ENCODE data around the gene DIP2B. TPM values are rescaled to one million over a fixed set of nuclear protein-coding genes. Genes with fewer than 3 reads are reported as not detected.

The DIP2B gene
- total RNA-seq, 1 experiment from 2014 or later, result 26.1 TPM

DNA sequence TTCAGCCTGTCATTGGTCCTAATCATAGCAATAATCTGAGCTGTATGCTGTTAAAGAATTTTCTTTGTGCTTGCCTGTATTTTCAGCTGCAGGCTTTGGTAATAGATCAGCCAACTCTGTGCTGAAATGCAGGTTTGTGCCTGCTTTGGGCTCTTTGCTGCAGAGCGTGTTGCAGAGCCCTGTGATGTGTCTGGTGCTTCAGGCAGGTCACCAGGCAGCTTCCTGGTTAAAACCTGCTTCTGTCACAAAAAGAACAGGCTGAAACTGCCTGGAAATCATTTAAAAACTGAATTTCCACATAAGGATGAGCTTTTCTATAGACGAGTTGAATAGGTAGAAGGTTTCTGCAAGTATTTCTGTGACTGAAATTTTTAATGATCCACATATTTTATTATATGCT lies 3.1 kb downstream of the DIP2B start:
- no peak overlapping the region for H3K27ac Mint-ChIP-seq
- H3K27me3 Mint-ChIP-seq (ENCODE audit: low read depth), result no peaks in the 10 kb centered on the region
- H3K4me1 Mint-ChIP-seq, result peaks cover 31% of the 10 kb centered on the region
- no peak overlapping the region for H3K4me3 Mint-ChIP-seq
- H3K36me3 Mint-ChIP-seq, result no peaks in the 10 kb centered on the region
- CTCF ChIA-PET, result interaction anchor here (1.0 to 3.5 kb wide), 3 partner anchors 93 to 257 kb away, joined by 3 to 17 read pairs (median 4); no protein-coding TSS in a partner anchor
- no peak for DNase-seq (ENCODE audit: low spot score)
- ATAC-seq, result no peak
- POLR2A ChIA-PET, result interaction anchor here (0.6 to 1.3 kb wide), 3 partner anchors 10 to 92 kb away, joined by 3 to 6 read pairs (median 4); no protein-coding TSS in a partner anchor
- H3K9me3 Mint-ChIP-seq, result no peaks in the 10 kb centered on the region
- TF ChIP-seq, protein P1, sequence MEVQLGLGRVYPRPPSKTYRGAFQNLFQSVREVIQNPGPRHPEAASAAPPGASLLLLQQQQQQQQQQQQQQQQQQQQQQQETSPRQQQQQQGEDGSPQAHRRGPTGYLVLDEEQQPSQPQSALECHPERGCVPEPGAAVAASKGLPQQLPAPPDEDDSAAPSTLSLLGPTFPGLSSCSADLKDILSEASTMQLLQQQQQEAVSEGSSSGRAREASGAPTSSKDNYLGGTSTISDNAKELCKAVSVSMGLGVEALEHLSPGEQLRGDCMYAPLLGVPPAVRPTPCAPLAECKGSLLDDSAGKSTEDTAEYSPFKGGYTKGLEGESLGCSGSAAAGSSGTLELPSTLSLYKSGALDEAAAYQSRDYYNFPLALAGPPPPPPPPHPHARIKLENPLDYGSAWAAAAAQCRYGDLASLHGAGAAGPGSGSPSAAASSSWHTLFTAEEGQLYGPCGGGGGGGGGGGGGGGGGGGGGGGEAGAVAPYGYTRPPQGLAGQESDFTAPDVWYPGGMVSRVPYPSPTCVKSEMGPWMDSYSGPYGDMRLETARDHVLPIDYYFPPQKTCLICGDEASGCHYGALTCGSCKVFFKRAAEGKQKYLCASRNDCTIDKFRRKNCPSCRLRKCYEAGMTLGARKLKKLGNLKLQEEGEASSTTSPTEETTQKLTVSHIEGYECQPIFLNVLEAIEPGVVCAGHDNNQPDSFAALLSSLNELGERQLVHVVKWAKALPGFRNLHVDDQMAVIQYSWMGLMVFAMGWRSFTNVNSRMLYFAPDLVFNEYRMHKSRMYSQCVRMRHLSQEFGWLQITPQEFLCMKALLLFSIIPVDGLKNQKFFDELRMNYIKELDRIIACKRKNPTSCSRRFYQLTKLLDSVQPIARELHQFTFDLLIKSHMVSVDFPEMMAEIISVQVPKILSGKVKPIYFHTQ (CRISPR knock-in tag; IDR thresholded peaks at IDR 0.05), result no peak
- TF ChIP-seq, protein P2, sequence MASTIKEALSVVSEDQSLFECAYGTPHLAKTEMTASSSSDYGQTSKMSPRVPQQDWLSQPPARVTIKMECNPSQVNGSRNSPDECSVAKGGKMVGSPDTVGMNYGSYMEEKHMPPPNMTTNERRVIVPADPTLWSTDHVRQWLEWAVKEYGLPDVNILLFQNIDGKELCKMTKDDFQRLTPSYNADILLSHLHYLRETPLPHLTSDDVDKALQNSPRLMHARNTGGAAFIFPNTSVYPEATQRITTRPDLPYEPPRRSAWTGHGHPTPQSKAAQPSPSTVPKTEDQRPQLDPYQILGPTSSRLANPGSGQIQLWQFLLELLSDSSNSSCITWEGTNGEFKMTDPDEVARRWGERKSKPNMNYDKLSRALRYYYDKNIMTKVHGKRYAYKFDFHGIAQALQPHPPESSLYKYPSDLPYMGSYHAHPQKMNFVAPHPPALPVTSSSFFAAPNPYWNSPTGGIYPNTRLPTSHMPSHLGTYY (CRISPR knock-in tag; IDR thresholded peaks at IDR 0.05), result no peak
- TF ChIP-seq OVOL2 (CRISPR knock-in tag; IDR thresholded peaks at IDR 0.05; ENCODE audit: borderline replicate concordance) (no peak), CBFB (CRISPR knock-in tag; IDR thresholded peaks at IDR 0.05; ENCODE audit: low read depth) (no peak), ELF4 (CRISPR knock-in tag; IDR thresholded peaks at IDR 0.05; ENCODE audit: low read depth) (no peak), ZNF671 (CRISPR knock-in tag; IDR thresholded peaks at IDR 0.05) (no peak), ZNF138 (CRISPR knock-in tag; conservative IDR thresholded peaks at IDR 0.05) (no peak), FOXP1 (CRISPR knock-in tag; IDR thresholded peaks at IDR 0.05; ENCODE audit: borderline replicate concordance) (no peak), NFE2L1 (CRISPR knock-in tag; IDR thresholded peaks at IDR 0.05) (no peak), ZNF219 (CRISPR knock-in tag; IDR thresholded peaks at IDR 0.05; ENCODE audit: borderline replicate concordance) (no peak), FOXJ3 (CRISPR knock-in tag; IDR thresholded peaks at IDR 0.05; ENCODE audit: borderline replicate concordance) (no peak)
- TF ChIP-seq, protein P3, sequence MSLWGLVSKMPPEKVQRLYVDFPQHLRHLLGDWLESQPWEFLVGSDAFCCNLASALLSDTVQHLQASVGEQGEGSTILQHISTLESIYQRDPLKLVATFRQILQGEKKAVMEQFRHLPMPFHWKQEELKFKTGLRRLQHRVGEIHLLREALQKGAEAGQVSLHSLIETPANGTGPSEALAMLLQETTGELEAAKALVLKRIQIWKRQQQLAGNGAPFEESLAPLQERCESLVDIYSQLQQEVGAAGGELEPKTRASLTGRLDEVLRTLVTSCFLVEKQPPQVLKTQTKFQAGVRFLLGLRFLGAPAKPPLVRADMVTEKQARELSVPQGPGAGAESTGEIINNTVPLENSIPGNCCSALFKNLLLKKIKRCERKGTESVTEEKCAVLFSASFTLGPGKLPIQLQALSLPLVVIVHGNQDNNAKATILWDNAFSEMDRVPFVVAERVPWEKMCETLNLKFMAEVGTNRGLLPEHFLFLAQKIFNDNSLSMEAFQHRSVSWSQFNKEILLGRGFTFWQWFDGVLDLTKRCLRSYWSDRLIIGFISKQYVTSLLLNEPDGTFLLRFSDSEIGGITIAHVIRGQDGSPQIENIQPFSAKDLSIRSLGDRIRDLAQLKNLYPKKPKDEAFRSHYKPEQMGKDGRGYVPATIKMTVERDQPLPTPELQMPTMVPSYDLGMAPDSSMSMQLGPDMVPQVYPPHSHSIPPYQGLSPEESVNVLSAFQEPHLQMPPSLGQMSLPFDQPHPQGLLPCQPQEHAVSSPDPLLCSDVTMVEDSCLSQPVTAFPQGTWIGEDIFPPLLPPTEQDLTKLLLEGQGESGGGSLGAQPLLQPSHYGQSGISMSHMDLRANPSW (CRISPR knock-in tag; conservative IDR thresholded peaks at IDR 0.05; ENCODE audit: low read depth), result no peak
- TF ChIP-seq, protein P4, sequence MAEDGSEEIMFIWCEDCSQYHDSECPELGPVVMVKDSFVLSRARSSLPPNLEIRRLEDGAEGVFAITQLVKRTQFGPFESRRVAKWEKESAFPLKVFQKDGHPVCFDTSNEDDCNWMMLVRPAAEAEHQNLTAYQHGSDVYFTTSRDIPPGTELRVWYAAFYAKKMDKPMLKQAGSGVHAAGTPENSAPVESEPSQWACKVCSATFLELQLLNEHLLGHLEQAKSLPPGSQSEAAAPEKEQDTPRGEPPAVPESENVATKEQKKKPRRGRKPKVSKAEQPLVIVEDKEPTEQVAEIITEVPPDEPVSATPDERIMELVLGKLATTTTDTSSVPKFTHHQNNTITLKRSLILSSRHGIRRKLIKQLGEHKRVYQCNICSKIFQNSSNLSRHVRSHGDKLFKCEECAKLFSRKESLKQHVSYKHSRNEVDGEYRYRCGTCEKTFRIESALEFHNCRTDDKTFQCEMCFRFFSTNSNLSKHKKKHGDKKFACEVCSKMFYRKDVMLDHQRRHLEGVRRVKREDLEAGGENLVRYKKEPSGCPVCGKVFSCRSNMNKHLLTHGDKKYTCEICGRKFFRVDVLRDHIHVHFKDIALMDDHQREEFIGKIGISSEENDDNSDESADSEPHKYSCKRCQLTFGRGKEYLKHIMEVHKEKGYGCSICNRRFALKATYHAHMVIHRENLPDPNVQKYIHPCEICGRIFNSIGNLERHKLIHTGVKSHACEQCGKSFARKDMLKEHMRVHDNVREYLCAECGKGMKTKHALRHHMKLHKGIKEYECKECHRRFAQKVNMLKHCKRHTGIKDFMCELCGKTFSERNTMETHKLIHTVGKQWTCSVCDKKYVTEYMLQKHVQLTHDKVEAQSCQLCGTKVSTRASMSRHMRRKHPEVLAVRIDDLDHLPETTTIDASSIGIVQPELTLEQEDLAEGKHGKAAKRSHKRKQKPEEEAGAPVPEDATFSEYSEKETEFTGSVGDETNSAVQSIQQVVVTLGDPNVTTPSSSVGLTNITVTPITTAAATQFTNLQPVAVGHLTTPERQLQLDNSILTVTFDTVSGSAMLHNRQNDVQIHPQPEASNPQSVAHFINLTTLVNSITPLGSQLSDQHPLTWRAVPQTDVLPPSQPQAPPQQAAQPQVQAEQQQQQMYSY (CRISPR knock-in tag; IDR thresholded peaks at IDR 0.05), result no peak
- TF ChIP-seq, protein P5, sequence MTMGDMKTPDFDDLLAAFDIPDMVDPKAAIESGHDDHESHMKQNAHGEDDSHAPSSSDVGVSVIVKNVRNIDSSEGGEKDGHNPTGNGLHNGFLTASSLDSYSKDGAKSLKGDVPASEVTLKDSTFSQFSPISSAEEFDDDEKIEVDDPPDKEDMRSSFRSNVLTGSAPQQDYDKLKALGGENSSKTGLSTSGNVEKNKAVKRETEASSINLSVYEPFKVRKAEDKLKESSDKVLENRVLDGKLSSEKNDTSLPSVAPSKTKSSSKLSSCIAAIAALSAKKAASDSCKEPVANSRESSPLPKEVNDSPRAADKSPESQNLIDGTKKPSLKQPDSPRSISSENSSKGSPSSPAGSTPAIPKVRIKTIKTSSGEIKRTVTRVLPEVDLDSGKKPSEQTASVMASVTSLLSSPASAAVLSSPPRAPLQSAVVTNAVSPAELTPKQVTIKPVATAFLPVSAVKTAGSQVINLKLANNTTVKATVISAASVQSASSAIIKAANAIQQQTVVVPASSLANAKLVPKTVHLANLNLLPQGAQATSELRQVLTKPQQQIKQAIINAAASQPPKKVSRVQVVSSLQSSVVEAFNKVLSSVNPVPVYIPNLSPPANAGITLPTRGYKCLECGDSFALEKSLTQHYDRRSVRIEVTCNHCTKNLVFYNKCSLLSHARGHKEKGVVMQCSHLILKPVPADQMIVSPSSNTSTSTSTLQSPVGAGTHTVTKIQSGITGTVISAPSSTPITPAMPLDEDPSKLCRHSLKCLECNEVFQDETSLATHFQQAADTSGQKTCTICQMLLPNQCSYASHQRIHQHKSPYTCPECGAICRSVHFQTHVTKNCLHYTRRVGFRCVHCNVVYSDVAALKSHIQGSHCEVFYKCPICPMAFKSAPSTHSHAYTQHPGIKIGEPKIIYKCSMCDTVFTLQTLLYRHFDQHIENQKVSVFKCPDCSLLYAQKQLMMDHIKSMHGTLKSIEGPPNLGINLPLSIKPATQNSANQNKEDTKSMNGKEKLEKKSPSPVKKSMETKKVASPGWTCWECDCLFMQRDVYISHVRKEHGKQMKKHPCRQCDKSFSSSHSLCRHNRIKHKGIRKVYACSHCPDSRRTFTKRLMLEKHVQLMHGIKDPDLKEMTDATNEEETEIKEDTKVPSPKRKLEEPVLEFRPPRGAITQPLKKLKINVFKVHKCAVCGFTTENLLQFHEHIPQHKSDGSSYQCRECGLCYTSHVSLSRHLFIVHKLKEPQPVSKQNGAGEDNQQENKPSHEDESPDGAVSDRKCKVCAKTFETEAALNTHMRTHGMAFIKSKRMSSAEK (CRISPR knock-in tag; IDR thresholded peaks at IDR 0.05; ENCODE audit: borderline replicate concordance), result no peak
- TF ChIP-seq, protein P6, sequence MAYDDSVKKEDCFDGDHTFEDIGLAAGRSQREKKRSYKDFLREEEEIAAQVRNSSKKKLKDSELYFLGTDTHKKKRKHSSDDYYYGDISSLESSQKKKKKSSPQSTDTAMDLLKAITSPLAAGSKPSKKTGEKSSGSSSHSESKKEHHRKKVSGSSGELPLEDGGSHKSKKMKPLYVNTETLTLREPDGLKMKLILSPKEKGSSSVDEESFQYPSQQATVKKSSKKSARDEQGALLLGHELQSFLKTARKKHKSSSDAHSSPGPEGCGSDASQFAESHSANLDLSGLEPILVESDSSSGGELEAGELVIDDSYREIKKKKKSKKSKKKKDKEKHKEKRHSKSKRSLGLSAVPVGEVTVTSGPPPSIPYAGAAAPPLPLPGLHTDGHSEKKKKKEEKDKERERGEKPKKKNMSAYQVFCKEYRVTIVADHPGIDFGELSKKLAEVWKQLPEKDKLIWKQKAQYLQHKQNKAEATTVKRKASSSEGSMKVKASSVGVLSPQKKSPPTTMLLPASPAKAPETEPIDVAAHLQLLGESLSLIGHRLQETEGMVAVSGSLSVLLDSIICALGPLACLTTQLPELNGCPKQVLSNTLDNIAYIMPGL (CRISPR knock-in tag; IDR thresholded peaks at IDR 0.05), result no peak
- TF ChIP-seq, protein P7, sequence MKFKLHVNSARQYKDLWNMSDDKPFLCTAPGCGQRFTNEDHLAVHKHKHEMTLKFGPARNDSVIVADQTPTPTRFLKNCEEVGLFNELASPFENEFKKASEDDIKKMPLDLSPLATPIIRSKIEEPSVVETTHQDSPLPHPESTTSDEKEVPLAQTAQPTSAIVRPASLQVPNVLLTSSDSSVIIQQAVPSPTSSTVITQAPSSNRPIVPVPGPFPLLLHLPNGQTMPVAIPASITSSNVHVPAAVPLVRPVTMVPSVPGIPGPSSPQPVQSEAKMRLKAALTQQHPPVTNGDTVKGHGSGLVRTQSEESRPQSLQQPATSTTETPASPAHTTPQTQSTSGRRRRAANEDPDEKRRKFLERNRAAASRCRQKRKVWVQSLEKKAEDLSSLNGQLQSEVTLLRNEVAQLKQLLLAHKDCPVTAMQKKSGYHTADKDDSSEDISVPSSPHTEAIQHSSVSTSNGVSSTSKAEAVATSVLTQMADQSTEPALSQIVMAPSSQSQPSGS (CRISPR knock-in tag; IDR thresholded peaks at IDR 0.05; ENCODE audit: borderline replicate concordance, low read depth), result no peak
- TF ChIP-seq, protein P8, sequence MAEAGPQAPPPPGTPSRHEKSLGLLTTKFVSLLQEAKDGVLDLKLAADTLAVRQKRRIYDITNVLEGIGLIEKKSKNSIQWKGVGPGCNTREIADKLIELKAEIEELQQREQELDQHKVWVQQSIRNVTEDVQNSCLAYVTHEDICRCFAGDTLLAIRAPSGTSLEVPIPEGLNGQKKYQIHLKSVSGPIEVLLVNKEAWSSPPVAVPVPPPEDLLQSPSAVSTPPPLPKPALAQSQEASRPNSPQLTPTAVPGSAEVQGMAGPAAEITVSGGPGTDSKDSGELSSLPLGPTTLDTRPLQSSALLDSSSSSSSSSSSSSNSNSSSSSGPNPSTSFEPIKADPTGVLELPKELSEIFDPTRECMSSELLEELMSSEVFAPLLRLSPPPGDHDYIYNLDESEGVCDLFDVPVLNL (CRISPR knock-in tag; IDR thresholded peaks at IDR 0.05; ENCODE audit: borderline replicate concordance, low read depth), result no peak
